ENCODE data around the gene DAND5.
A peak's percentile ranks its signal among the peaks of the same experiment; 100 is the strongest.

Gene DAND5

DNA sequence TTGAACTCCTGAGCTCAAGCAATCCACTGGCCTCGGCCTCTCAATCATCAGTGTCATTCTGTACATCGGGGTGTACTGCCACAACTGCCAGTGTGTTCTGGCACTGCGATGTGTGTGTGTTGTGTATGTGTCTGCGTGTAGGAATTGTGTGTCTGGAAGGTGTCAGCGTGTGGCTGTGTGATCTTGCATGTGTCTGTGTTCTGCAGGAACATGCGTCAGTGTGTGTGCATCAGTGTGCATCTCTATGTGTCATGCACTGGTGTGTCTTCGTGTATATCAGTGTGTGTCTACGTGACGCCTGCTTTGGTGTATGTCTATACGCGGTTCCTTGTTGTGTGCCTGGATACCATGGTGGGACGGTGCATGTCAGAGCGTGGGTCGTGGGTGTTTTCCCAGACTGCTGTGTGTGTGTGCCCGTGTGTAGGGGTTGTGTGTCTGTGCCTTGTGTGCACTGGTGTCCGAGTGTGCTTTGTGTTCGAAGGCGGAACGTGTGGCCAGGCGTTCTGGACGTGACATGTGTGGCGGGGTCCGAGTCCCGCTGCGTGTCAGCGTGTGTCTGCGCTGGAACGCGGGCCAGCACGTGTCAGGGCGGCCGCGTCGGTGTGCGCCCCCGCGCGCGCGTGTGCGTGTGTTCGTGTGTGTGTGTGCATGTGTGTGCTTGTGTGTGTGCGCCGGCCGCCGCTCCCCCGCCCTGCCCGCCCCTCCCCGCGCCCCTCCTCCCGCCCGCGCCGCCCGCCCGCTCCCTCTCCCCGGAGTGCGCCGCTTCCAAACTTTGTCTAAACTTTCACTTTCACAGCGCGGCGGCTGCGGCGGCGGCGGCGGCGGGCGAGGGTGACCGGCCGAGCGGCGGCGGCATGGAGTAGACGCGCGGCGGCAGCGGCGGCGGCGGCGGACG, 25.6 kb downstream of the DAND5 start, which contains the start of gene NFIX:
NFIX (plus strand) TSS at position 775 of the 895 bp plus-strand sequence. CDS start 363 bp downstream, outside the sequence.
- DNase-seq (ENCODE audit: low read depth in 3 of 3) = peak; percentile 47 to 55 (median 54)

GRCh38 chr19:12995596-12996405, 26.4 kb downstream of the DAND5 start:
- no peak for DNase-seq (ENCODE audit: low read depth in 3 of 3)

DNA sequence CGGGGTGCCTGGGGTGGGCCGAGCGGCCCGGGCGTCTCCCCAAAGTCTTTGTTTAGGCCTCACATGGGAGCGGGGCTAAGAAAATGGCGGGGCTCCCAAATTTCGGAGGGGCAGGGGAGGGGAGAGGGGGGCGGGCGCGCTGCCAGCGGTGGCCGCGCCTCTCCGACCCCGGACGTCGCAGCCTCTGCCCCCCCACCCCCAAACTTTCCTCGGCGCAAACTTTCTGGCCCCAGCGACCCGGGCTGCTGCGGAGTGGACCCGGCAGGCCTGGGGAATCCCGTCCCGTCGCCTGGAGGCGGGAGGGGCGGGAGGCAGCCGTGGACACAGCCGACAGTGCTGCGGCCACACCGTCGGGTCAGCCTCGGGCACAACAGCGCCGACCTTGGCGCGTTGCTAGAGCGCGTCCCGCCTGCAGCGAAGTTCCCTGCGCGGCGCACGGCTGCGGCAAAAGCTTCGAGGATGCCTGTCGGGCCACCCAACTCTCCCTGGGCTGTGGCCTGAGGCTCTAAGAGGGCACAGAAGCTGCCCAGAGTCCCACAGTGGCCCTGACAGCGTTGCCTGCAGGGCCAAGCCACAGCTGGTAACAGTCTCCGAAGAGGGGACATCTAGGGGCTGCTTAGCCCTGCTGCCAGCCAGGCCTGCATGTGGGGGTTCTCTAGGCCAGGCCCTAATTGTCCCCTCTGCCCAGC, 27.2 kb downstream of the DAND5 start:
- DNase-seq (ENCODE audit: low read depth in 3 of 3) = no peak

DNA sequence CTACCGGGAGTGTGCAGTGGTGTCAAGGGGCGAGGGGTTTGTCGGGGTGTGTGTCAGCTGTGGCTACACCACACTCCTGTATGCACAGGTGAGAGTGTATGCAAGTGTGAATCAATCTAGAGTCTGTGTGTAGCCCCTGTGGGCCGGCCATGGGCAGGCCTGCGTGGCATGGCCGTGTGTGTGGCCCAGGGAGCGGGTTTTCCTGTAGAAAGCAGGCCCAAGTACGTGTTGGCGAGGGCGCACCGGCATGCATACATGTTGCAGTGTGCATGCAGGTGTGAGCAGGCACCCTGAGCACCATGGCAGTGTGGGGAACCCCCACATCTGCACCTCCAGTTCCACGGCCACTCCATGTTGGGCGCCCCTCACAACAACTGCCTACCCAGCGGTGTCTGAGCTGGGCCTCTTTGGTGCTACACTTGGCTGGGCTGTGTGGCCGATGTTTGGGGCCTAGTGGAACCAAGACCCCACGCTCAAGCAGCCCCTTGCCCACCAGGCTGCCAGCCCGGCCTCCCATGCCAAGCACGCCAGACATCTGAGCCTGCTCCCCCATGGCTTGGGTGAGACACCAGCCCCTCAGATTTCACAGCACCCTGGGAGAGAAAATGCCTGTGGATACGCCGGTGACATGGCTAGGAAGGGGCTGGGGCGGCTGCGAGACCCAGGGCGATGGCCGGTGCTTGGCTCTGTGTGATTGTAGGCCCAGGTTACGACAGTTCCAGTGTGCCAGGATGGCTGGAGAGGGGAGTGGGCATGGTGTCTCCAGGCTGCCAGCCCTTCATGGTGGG, 28.0 kb downstream of the DAND5 start:
- no peak for DNase-seq (ENCODE audit: low read depth in 3 of 3)

DNA sequence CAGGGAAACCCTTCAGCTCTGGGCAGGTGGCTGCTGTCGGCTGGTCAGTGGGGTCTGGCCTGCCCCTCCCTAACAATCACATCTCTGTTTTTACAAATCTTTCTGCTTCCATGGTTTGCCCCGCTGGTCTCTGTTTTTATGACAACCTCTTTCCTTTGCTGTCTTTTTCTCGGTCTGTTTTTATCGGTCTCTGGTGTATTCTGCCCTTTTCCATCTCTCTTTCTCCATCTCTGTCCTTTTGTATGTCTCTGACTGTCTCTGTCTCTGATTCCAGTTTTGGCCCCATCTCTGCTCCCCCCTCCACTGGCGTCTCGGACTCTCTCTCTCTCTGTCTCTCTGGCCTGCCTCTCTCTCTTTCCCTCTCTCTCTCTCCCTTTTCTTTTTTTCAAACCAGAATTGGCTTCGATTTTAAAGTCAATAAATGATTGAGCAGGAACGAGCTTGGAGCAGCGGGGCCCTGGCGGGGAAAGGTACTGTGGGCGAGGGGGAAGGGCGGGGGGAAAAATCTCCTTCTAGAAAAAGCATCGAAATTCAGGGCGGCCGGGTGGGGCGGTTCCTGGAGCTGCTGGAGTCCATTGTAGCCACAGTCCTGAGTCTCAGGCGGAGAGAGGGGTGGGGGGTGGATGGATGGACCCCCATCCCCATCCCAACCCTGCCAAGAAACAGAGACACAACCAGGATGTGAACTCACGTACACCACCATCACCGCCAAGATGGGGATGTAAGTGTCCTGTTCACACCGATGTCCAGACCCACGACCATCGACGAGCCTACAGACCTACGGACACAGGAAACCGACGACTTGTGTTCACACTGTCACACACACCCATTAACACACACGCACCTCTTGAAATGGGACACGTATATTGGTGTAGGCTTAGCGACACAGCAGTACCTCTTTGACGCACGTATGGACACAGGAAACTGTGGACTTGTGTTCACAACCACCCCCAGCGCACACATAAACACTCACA, 28.9 kb downstream of the DAND5 start:
- no peak for DNase-seq (ENCODE audit: low read depth in 3 of 3)

DNA sequence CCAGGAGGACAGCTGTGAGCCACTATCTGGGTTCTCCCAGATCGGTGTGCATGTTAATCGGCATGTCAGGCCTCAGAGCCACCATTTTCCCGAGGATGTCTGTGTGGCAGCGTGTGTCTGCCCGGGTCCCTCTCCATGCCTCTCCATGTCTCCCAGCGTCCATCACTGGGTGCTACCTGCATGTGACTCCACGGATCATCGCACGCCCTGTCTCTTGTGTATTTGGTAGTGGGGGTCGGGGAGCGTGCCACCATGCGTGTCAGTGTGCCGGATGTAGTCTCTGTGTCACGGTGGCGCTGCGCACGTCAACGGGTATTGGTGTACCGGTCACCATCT, 31.8 kb downstream of the DAND5 start:
- DNase-seq (ENCODE audit: low read depth in 3 of 3) = no peak

DNA sequence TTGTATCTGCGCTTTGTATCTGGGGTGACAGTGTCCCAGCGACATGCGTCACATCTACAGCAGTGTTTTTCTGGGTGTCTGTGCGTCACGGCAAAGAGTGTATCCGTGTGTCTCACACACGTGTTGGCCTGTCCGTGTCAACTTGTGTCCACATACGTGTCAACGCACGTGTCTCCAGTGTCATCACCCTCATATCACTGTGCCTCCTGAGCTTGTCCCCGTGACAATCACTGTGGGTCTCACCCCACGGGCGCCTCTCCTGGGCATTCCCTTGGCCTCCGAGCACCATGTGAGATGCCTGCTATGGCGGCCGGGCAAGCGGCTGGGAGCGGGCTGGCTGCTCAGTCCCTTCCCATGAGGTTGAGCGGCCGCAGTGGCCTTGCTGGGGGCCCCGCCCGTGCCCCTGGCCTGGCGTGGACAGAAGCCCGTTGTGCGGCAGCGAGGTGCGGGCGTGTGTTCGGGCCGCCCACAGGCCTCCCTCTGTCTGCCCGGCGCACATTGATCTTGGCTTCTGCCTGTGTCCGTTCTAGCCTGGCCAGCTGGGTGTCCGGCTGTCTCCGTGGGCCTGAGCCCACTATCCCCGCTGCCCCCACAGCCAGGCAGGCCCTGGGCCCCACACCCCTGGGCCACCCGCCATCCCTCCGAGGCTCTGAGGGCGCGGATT, 32.3 kb downstream of the DAND5 start:
- DNase-seq (ENCODE audit: low read depth in 3 of 3) = no peak

- no peak for DNase-seq (ENCODE audit: low read depth in 3 of 3)
These were observed 33.0 kb downstream of the DAND5 start for GRCh38 chr19:13002166-13002898.

GRCh38 chr19:13003081-13003480, 33.7 kb downstream of the DAND5 start:
- no peak for DNase-seq (ENCODE audit: low read depth in 3 of 3)

DNA sequence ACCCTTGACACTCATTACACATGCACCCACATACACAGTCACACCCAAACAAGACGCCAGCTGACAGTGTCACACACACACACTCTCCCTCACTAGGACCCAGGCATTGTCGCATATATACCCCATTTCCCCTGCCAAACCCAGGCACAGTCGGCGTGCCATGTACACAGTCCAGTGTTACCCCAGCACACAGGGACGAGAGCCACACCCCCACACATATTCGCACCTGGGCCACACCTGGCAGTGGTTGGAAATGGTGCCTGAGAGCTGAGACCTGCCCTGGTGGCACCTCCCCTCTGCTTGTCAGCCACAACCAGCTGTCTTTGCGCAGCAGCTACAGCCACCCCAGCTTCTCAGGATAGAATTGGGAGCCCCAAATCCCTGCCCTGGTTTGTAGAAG, 34.9 kb downstream of the DAND5 start:
- DNase-seq (ENCODE audit: low read depth in 3 of 3) = no peak

GRCh38 chr19:13005253-13005652, 35.9 kb downstream of the DAND5 start:
- DNase-seq (ENCODE audit: low read depth in 3 of 3) = no peak

DNA sequence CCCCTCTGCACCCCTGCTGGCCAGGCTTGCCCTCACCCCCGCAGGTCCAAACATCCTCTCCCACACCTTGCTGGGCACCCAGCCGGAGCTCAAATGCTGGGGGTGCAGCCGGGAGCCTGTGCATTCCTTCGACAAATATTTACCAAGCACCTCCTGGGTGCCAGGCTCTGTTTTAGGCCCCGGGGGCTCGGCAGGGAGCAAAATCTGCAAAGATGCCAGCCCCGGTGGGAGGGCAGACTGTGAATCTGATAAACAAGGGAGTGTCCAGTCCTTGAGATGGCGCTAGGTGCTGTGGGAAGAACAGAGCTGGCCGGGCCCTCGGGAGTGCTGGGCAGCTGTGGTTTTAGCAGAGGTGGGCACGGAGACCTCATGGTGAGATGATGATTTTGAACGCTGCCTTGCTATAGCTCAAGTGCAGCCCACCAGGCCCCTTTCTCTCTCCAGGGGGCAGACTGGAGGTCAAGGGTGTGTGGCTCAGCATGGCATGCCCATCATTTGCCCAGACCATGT, 36.5 kb downstream of the DAND5 start:
- DNase-seq (ENCODE audit: low read depth in 3 of 3) = no peak

- no peak for DNase-seq (ENCODE audit: low read depth in 3 of 3)
These were observed 37.3 kb downstream of the DAND5 start for GRCh38 chr19:13006431-13007281.

DNA sequence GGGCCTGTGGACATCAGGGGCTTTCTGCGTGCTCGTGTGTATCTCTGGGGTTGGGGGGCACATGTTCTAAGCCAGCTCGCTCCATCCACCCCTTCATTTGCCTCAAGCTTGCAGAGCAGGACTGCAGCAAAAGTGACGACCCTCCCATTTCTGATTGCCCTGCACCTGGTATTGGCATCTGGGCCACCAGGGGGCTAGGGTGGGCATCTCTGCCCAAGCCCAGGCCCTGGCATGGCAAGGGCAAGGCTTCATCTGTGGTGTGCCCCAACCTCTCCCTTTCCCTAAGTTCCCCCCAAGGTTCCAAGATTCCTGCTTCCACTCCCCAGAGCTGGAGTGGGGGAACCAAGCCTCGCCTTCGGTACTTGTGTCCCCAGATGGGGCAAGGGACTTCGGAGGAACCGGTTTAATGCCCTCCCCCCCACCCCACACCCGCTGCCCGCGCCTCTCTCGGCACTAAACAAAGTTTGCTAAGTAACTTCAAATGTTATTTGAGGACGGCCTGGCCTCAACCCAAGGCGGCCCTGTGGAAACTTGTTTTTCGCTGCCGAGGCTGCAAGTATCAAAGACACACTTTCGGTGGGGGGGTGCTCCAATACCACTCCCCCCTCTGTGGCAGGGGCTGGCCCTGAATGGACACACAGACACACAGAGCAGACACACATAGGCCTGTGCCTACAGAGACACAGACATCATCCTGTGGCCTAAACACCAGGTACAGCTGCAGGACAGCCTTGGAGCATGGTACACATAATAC, 38.1 kb downstream of the DAND5 start:
- DNase-seq (ENCODE audit: low read depth in 3 of 3) = no peak

- DNase-seq (ENCODE audit: low read depth in 3 of 3) = no peak
These were observed 39.8 kb downstream of the DAND5 start for GRCh38 chr19:13008926-13009787.

Measured in stimulated activated CD4-positive, alpha-beta T cell treated with anti-CD3 and anti-CD28 coated beads, TNF-alpha, amount 100 ng/mL, for 4 hours (primary cell).